Urothelium cell line (cell line): ENCODE data around the gene BARD1.
"Not testable (repeated sequence)": the region's sequence is repeated elsewhere in the genome, so short reads cannot be mapped to it uniquely, and the experiment has no call there.

Source experiments
- DNase-seq: peaks from one replicate; pipeline ENCODE4 v3.0.0; 2011; ENCODE audit warnings: low spot score, mixed read lengths
- FAIRE-seq: peaks from 2 replicates; lab custom pipeline; 2011; peaks lifted over from hg19 to GRCh38; lab: Jason Lieb, UNC

Gene BARD1

DNA sequence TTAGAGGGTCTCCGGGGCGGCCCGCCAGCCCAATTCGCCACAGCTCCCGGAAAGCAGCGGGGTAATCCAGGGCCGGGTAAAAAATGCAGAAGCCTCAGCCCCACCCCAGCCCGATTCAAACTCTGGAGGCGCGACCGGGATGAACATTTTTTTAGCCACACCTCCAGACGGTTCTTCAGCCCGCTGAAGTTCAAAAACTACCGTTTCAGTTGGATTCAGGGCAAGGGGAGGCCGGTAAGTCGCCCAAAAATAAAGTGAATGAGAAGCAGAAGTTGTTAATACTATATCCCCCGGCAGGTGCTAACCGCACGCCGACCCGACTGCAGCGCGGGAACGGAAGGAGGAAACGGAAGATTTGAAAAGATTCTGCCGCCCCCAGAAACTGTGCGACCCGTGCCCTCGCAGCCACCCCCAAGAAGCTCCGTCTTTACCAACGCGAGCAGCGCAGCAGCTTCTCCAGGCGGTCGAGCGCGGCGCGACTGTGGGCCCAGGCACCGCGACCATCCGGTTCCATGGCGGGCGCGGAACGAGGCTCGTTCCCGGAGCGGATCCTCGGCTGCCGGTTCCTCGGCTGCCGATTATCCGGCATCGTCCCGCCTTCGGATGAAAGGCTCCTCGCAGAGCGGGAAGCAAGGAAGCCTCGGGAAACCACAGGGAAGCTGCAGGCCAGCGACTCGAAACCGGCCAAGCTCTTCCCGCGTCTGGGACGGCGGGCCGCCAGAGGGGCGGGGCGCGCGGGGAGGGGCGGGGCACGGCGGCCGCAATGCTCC is at the start of gene BARD1:
TSS of gene BARD1 (minus strand) at position 703 of the 770 bp plus-strand sequence. CDS start at position 589, 114 bp downstream.
- DNase-seq (peak; percentile 54), FAIRE-seq (no peak)

- FAIRE-seq (no peak), DNase-seq (no peak)
Measured at GRCh38 chr2:214856137-214856536, 46.7 kb upstream of the BARD1 start.

DNA sequence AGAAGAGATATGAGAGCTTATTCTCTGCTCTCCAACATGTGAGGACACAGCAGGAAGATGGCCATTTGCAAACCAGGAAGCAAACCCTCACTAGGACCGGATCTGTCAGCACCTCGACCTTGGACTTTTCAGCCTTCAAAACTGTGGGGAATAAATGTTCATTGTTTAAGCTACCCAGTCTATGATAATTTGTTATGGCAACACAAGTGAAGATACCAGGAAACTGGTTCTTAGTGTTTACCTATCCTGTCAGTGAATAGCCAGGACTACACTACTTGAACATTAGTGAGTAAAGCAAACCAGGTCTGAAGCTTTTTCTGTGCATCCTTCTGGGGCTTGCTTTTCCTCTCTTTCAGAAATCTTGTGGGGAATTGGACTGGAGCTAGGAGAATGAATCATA is 44.4 kb upstream of the BARD1 start:
- DNase-seq = no peak

DNA sequence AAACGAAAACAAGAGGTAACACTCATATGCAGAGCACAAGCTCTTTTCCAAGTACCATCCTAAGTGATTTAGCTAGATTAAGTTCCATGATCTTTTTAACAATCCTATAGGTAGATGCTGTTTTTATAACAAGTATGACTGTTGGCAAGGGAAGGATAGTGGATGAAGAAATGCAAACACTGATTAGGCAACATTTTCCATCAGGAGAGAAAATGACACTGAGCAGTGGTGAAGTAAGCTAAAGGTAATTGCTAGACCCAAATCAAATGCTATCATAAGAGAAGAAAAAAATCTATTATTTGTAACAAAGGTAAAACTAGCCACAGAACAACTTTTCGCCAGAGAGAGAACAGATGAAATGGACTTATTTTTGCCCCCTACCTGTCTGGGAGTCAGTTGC is 34.3 kb upstream of the BARD1 start:
- no peak for FAIRE-seq
- DNase-seq = no peak

More for the DNA sequence above, 44.4 kb upstream of the BARD1 start:
- no peak for FAIRE-seq

- FAIRE-seq = no peak
- DNase-seq = no peak
Measured at GRCh38 chr2:214839464-214839863, 30.0 kb upstream of the BARD1 start.

DNA sequence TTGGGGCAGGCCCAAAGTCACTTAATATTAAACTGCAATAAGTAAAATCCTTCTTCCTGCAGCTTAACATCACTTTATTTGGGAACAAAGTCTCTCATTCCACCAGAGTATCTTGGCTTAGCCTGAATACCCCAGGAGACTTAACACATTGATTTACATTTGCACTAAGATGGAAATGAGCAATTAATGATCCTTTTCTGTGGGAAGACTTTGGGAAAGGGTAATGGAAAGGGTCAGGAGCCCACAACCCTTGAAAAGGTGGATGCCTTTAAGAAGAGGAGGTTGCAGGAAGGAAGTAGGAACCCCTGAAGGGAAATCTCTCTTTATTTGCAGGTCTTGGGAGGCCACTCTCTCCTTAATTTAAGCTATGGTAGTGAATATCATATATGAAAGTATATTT is 28.0 kb upstream of the BARD1 start:
- DNase-seq (no peak), FAIRE-seq (no peak)

- DNase-seq (no peak), FAIRE-seq (no peak)
Measured at GRCh38 chr2:214836568-214836967, 27.1 kb upstream of the BARD1 start.

DNA sequence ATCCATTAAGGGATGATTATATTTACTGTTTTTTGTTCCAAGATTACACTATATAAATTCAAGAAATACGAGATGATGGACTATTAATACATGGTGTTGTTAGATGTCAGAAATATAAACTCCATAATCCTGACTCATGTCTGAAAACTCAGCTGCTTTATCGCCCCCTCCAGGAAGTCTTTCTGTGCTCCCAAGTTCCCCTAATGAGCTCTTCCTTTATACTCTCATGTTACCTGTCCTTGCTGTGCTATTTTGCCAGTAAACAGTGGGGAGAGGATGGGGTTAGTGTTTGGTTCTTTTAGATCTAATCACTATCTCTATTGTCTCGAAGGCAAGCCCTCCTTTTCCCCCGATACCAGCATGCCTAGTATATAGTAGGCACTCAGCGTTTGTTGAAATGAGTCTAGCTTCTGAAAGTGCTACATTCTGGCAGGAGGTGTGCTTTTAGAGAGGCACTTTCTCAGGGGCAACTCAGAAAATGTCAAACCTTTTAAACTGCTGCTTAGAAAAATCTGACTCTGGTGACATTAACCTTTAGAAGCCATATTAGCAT is 21.4 kb upstream of the BARD1 start:
- no peak for FAIRE-seq

DNA sequence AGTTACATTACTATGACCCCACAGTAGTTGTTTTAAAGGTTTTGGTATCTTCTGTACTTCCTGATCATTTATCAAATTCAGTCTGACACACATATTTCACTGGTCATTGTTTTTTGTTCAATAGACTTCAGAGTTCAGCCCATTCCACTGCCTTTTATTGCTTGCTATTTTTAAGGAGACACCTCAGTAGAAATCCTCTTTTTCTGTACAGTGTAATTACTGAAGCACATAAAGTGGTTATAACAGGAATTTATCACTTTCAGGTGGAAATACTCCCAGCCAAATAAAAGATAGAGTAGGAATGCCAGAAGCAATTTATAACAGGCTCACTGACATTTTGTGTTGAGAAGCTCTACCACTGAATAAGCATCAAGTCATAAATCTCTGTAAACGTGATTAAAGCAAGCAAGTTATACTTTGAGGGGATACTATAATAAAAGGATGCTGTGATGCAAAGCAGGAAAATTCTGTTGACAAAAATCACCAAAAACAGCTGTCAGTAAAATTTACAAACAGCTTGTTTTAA is 6.6 kb upstream of the BARD1 start:
- FAIRE-seq = no peak
- no peak for DNase-seq

More for the DNA sequence above, 21.4 kb upstream of the BARD1 start:
- DNase-seq = no peak

DNA sequence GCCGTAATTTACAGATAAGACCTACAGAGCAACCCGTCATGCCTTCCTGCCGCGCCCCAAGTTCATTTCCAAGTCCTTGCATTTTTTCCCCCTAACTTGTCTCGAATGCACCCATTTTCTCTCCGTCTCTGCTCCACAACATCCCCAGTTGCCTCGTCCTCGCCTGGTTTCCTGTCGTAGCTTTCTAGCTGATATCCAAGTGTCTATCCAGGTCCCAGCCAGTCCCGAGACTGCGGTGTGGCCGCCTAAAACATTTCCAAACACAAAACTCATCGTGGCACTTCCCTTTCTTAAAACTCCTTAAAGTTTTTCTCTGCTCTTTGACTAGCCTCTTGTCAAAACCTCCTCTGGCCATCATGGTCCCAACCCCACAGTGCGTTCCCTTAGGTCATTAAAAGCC is 1.2 kb upstream of the BARD1 start:
- FAIRE-seq = no peak
- DNase-seq = peak; percentile 12

DNA sequence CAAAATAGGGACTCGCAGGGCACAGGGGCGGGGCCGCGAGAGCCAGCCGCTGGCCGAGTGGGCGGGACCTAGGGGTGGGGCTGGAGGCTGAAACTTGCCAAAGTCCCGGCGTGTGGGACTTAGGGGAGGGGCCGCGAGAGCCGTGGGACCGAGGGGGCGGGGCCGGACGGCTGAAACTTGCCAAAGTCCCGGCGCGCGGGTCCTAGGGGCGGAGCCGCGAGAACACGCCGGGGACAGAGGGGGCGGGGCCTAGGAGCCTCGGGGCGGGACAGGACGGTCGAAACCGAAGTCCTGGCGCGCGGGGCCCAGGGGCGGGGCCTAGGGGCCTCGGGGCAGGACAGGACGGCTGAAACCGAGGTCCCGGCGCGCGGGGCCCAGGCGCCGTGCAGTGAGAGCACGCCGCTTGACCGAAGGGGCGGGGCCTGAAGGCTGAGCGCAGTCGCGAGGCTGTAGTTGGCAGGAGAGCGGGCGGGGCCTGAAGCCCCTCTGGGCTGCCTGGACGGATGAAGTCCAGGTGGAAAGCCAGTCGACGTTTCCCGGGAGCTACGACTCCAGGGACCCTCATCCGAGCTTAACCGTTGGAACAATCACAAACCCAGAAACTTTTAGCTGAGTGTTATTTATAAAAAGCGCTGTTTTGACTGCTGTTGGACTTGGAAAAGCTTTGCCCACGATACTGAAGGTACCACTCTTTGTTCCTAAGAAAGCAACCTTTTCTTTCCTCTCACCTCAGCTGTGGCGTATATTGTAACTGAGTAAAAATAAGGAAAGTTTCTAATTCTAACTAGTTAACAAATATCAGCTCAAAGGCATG is 475 bp upstream of the BARD1 start:
- FAIRE-seq (peak; percentile 70), DNase-seq (peak; percentile 98)

GRCh38 chr2:214807653-214808052 is 1.8 kb downstream of the BARD1 start:
- DNase-seq (no peak), FAIRE-seq (no peak)

- DNase-seq (no peak), FAIRE-seq (no peak)
Measured at GRCh38 chr2:214801768-214802397, 7.6 kb downstream of the BARD1 start.

- FAIRE-seq (no peak), DNase-seq (no peak)
Measured at GRCh38 chr2:214801068-214801467, 8.4 kb downstream of the BARD1 start.

GRCh38 chr2:214800180-214800579 is 9.3 kb downstream of the BARD1 start:
- FAIRE-seq (no peak), DNase-seq (no peak)

GRCh38 chr2:214796911-214797310 is 12.6 kb downstream of the BARD1 start:
- DNase-seq (no peak), FAIRE-seq (no peak)

GRCh38 chr2:214783181-214783580 is 26.3 kb downstream of the BARD1 start:
- not testable (repeated sequence) for FAIRE-seq, DNase-seq

- FAIRE-seq (no peak), DNase-seq (no peak)
Measured at GRCh38 chr2:214782671-214783070, 26.8 kb downstream of the BARD1 start.

GRCh38 chr2:214781226-214781625 is 28.3 kb downstream of the BARD1 start:
- DNase-seq (no peak), FAIRE-seq (no peak)

GRCh38 chr2:214775971-214776370 is 33.5 kb downstream of the BARD1 start:
- DNase-seq = no peak

GRCh38 chr2:214774108-214774507 is 35.4 kb downstream of the BARD1 start:
- FAIRE-seq (no peak), DNase-seq (no peak)

More at GRCh38 chr2:214775971-214776370, 33.5 kb downstream of the BARD1 start:
- FAIRE-seq = no peak
